Uterus (tissue), 2 donors: ENCODE data around the gene GNB2.

Experiments
- CTCF ChIP-seq, 4 experiments: fragments of 200-600 bp in 2 of 4; fragments of 450-650 bp in 2 of 4; sonication (generic) in 2 of 4; IDR thresholded peaks; one replicate each; pipeline ENCODE4 v1.5.1; 2016 to 2019; ENCODE audit warnings: antibody characterized with exemption in 4 of 4, mild to moderate bottlenecking in 2 of 4, moderate library complexity in 1 of 4
- POLR2A ChIP-seq, 2 donors: fragments of 450-650 bp; IDR thresholded peaks; one replicate each; pipeline ENCODE4 v1.6.1; 2016; ENCODE audit warnings: antibody characterized with exemption in 2 of 2, mild to moderate bottlenecking in 1 of 2, moderate library complexity in 1 of 2

- TF ChIP-seq CTCF (IDR thresholded peaks at IDR 0.05) (no peak), POLR2A (IDR thresholded peaks at IDR 0.05) (no peak)
These were observed 19.0 kb downstream of the GNB2 start for GRCh38 chr7:100692578-100692961.
